NT2/D1 (cell line): Measurements from ENCODE around the gene PRKAR2A.

Experiments
- SUZ12 ChIP-seq: IDR thresholded peaks from 2 replicates; pipeline ENCODE4 v1.6.1; 2011; ENCODE audit not compliant: insufficient read length, insufficient read depth; ENCODE audit errors: extremely low read depth
- YY1 ChIP-seq: IDR thresholded peaks from 2 replicates; pipeline ENCODE4 v1.6.1; 2011; ENCODE audit not compliant: insufficient read length, insufficient read depth
- ZNF274 ChIP-seq: IDR thresholded peaks from 2 replicates; pipeline ENCODE4 v1.6.1; 2011; ENCODE audit warnings: mild to moderate bottlenecking, low read depth, low read length

- TF ChIP-seq YY1 (no peak), ZNF274 (no peak), SUZ12 (no peak)
Measured at GRCh38 chr3:48783304-48783703, 64.4 kb downstream of the PRKAR2A start.
